PFSK-1 (cell line): ENCODE results near the gene ULBP3.

Experiments
- FOXP2 ChIP-seq: optimal IDR thresholded peaks from 2 replicates; pipeline ENCODE3; 2011; ENCODE audit warnings: borderline replicate concordance, control low read depth, inconsistent platforms; ENCODE audit not compliant: insufficient read depth; ENCODE audit errors: extremely low read length, extremely low read depth
- POLR2AphosphoS5 ChIP-seq: IDR thresholded peaks from 2 replicates; pipeline ENCODE4 v1.6.1; 2012; ENCODE audit warnings: low read depth, mild to moderate bottlenecking, control low read depth, low read length, moderate library complexity
- REST ChIP-seq, 2 experiments: IDR thresholded peaks; 2 replicates each; pipeline versions ENCODE4 v1.6.1 to v1.8.0; 2011 to 2012; ENCODE audit warnings: low read depth in 2 of 2, low read length in 2 of 2, control low read depth in 1 of 2, inconsistent platforms in 1 of 2, mild to moderate bottlenecking in 1 of 2, moderate library complexity in 1 of 2; ENCODE audit not compliant: insufficient read depth in 1 of 2
- SIN3A ChIP-seq: IDR thresholded peaks from 2 replicates; pipeline ENCODE4 v1.6.1; 2012; ENCODE audit warnings: mild to moderate bottlenecking, low read length, moderate library complexity, borderline replicate concordance; ENCODE audit not compliant: insufficient read depth
- TAF1 ChIP-seq: IDR thresholded peaks from 2 replicates; pipeline ENCODE4 v1.6.1; 2012; ENCODE audit warnings: low read length, control low read depth, borderline replicate concordance; ENCODE audit not compliant: insufficient read depth

Gene ULBP3

GRCh38 chr6:150018846-150019580 is 49.9 kb downstream of the ULBP3 start:
- TF ChIP-seq TAF1 = no peak
- no peak for TF ChIP-seq SIN3A
- TF ChIP-seq POLR2AphosphoS5 = no peak
- TF ChIP-seq REST (IDR thresholded peaks at IDR 0.05; ENCODE audit: insufficient read depth in 1 of 2, low read depth in 2 of 2, low read length in 2 of 2) = no peak
- TF ChIP-seq FOXP2 = no peak

GRCh38 chr6:150016324-150017185 is 52.4 kb downstream of the ULBP3 start:
- no peak for TF ChIP-seq REST (IDR thresholded peaks at IDR 0.05; ENCODE audit: insufficient read depth in 1 of 2, low read depth in 2 of 2, low read length in 2 of 2)
- TF ChIP-seq TAF1 = no peak
- TF ChIP-seq SIN3A = no peak
- TF ChIP-seq FOXP2 = no peak
- no peak for TF ChIP-seq POLR2AphosphoS5
